GM12878 (cell line): ENCODE measurements around the gene UBQLN4. TPM values are rescaled to one million over a fixed set of nuclear protein-coding genes. Genes with fewer than 3 reads are reported as not detected.
A peak's percentile ranks its signal among the peaks of the same experiment; 100 is the strongest.

Source experiments
- ATF2 ChIP-seq: IDR thresholded peaks from 2 replicates; pipeline ENCODE4 v1.6.1; 2012; ENCODE audit warnings: low read length, inconsistent platforms
- EED ChIP-seq: sonication (generic); IDR thresholded peaks from 2 replicates; pipeline ENCODE4 v1.6.1; 2016; ENCODE audit warnings: antibody characterized with exemption, low read depth
- EP300 ChIP-seq, 2 experiments: fragments of 150-350 bp in 1 of 2; IDR thresholded peaks; 2 replicates each; pipeline ENCODE4 v1.6.1; 2011 to 2012; ENCODE audit warnings: low read depth in 2 of 2, low read length in 2 of 2, borderline replicate concordance in 1 of 2, improper control_type of control experiment in 1 of 2, inconsistent platforms in 1 of 2; ENCODE audit not compliant: control insufficient read depth in 1 of 2
- HDAC6 ChIP-seq: fragments of 200-600 bp; sonication (generic); IDR thresholded peaks from one replicate; pipeline ENCODE4 v1.8.0; 2017; ENCODE audit warnings: antibody characterized with exemption; ENCODE audit not compliant: unreplicated experiment
- IRF3 ChIP-seq: fragments of 450-650 bp; IDR thresholded peaks from 2 replicates; pipeline ENCODE4 v1.6.1; 2014; ENCODE audit warnings: mild to moderate bottlenecking
- MEF2B ChIP-seq: fragments of 450-650 bp; IDR thresholded peaks from 2 replicates; pipeline ENCODE4 v1.6.1; 2018; ENCODE audit warnings: mild to moderate bottlenecking, moderate library complexity; ENCODE audit not compliant: partially characterized antibody, poor library complexity, severe bottlenecking
- MYB ChIP-seq: fragments of 150-350 bp; IDR thresholded peaks from 2 replicates; pipeline ENCODE4 v1.6.1; 2014; ENCODE audit warnings: mild to moderate bottlenecking, low read depth, low read length, borderline replicate concordance
- NR2C2 ChIP-seq: IDR thresholded peaks from 2 replicates; pipeline ENCODE4 v1.6.1; 2011; ENCODE audit warnings: borderline replicate concordance, low read depth; ENCODE audit not compliant: control insufficient read depth, insufficient read length
- NRF1 ChIP-seq: conservative IDR thresholded peaks from 2 replicates; pipeline ENCODE4 v1.6.1; 2011; ENCODE audit warnings: mild to moderate bottlenecking, low read depth, low read length, improper control_type of control experiment
- PML ChIP-seq: IDR thresholded peaks from 2 replicates; pipeline ENCODE4 v1.6.1; 2012; ENCODE audit warnings: low read length, inconsistent platforms
- RAD51 ChIP-seq: fragments of 450-650 bp; IDR thresholded peaks from 2 replicates; pipeline ENCODE4 v1.6.1; 2016; ENCODE audit warnings: moderate library complexity, mild to moderate bottlenecking, inconsistent platforms
- STAT1 ChIP-seq: fragments of 450-650 bp; conservative IDR thresholded peaks from 2 replicates; pipeline ENCODE4 v1.6.1; 2014; ENCODE audit warnings: antibody characterized with exemption, mild to moderate bottlenecking
- USF2 ChIP-seq: IDR thresholded peaks from 2 replicates; pipeline ENCODE4 v1.6.1; 2011; ENCODE audit warnings: low read depth, low read length, improper control_type of control experiment, borderline replicate concordance
- ZNF207 ChIP-seq: fragments of 450-650 bp; IDR thresholded peaks from 2 replicates; pipeline ENCODE4 v1.6.1; 2014; ENCODE audit warnings: antibody characterized with exemption, mild to moderate bottlenecking, borderline replicate concordance
- polyA plus RNA-seq, 11 experiments: library from polyadenylated mRNA; depleted of rRNA in 4 of 11; unstranded in 6 of 11; stranded (reverse) in 5 of 11; fragments of >200 nt; fragmentation: Nextera tagmentation in 4 of 11; fragmentation: Illumina TruSeq in 1 of 11; extraction: Ambion mirVana in 4 of 11; extraction: Trizol in 1 of 11; gene quantifications; 1 replicate in 1 of 11; 2 replicates in 10 of 11; pipeline versions ENCODE4 v1.2.1 to v1.2.3, GENCODE V29; 2011 to 2016; ENCODE audit warnings: inconsistent platforms in 2 of 11, missing spikeins in 2 of 11, low read depth in 1 of 11
- total RNA-seq, 4 experiments: library from RNA; depleted of rRNA in 3 of 4; stranded (reverse); fragments of >200 nt in 3 of 4; fragmentation: Illumina TruSeq in 1 of 4; extraction: Trizol in 1 of 4; gene quantifications; 2 replicates each; pipeline versions ENCODE4 v1.2.1 to v1.2.3, GENCODE V29; 2013 to 2021
- TF ChIP-seq, protein P1 (sequence below): fragments of 450-650 bp; formaldehyde crosslinking; IDR thresholded peaks from 2 replicates; pipeline ENCODE4 v1.5.0; 2022; ENCODE audit warnings: mild to moderate bottlenecking, missing genetic modification characterization
- TF ChIP-seq, protein P2 (sequence below): fragments of 450-650 bp; formaldehyde crosslinking; IDR thresholded peaks from 2 replicates; pipeline ENCODE4 v1.4.0; 2020; ENCODE audit warnings: mild to moderate bottlenecking, moderate library complexity

Gene UBQLN4
- total and polyA plus RNA-seq, 10 of the 15 experiments (the other 5 are each of a cell fraction or from before 2014, with no cell fraction given), result 10.0 to 44.6 (median 19.7) TPM

- TF ChIP-seq STAT1, result peak; percentile 37; the same call in 1 of the 2 replicates
- no peak for TF ChIP-seq IRF3
- TF ChIP-seq ZNF207, result peak; percentile 93; the same call in 1 of the 2 replicates
- TF ChIP-seq NR2C2, result no peak
- TF ChIP-seq, protein P1, sequence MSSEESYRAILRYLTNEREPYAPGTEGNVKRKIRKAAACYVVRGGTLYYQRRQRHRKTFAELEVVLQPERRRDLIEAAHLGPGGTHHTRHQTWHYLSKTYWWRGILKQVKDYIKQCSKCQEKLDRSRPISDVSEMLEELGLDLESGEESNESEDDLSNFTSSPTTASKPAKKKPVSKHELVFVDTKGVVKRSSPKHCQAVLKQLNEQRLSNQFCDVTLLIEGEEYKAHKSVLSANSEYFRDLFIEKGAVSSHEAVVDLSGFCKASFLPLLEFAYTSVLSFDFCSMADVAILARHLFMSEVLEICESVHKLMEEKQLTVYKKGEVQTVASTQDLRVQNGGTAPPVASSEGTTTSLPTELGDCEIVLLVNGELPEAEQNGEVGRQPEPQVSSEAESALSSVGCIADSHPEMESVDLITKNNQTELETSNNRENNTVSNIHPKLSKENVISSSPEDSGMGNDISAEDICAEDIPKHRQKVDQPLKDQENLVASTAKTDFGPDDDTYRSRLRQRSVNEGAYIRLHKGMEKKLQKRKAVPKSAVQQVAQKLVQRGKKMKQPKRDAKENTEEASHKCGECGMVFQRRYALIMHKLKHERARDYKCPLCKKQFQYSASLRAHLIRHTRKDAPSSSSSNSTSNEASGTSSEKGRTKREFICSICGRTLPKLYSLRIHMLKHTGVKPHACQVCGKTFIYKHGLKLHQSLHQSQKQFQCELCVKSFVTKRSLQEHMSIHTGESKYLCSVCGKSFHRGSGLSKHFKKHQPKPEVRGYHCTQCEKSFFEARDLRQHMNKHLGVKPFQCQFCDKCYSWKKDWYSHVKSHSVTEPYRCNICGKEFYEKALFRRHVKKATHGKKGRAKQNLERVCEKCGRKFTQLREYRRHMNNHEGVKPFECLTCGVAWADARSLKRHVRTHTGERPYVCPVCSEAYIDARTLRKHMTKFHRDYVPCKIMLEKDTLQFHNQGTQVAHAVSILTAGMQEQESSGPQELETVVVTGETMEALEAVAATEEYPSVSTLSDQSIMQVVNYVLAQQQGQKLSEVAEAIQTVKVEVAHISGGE (CRISPR knock-in tag), result no peak
- TF ChIP-seq MYB, result no peak
- no peak for TF ChIP-seq ATF2
- TF ChIP-seq HDAC6, result no peak
- no peak; the same call in 1 of the 2 replicates for TF ChIP-seq USF2
- no peak for TF ChIP-seq NRF1
- TF ChIP-seq RAD51, result no peak
- TF ChIP-seq, protein P2, sequence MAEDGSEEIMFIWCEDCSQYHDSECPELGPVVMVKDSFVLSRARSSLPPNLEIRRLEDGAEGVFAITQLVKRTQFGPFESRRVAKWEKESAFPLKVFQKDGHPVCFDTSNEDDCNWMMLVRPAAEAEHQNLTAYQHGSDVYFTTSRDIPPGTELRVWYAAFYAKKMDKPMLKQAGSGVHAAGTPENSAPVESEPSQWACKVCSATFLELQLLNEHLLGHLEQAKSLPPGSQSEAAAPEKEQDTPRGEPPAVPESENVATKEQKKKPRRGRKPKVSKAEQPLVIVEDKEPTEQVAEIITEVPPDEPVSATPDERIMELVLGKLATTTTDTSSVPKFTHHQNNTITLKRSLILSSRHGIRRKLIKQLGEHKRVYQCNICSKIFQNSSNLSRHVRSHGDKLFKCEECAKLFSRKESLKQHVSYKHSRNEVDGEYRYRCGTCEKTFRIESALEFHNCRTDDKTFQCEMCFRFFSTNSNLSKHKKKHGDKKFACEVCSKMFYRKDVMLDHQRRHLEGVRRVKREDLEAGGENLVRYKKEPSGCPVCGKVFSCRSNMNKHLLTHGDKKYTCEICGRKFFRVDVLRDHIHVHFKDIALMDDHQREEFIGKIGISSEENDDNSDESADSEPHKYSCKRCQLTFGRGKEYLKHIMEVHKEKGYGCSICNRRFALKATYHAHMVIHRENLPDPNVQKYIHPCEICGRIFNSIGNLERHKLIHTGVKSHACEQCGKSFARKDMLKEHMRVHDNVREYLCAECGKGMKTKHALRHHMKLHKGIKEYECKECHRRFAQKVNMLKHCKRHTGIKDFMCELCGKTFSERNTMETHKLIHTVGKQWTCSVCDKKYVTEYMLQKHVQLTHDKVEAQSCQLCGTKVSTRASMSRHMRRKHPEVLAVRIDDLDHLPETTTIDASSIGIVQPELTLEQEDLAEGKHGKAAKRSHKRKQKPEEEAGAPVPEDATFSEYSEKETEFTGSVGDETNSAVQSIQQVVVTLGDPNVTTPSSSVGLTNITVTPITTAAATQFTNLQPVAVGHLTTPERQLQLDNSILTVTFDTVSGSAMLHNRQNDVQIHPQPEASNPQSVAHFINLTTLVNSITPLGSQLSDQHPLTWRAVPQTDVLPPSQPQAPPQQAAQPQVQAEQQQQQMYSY, result no peak
- TF ChIP-seq PML, result peak; percentile 78
- TF ChIP-seq EP300 (IDR thresholded peaks at IDR 0.05; ENCODE audit: borderline replicate concordance in 1 of 2, control insufficient read depth in 1 of 2, low read depth in 2 of 2, low read length in 2 of 2), result no peak
- TF ChIP-seq MEF2B, result no peak
- 0 out of 2 replicates have a peak, but pooled peaks have one; percentile 29 for TF ChIP-seq EED
These were observed 1.1 kb upstream of the UBQLN4 start, which contains the start of gene LAMTOR2 (continued) for GRCh38 chr1:156054500-156055280.
